NCI-H748 (cell line): Measurements from ENCODE around the gene ZNF791.
"Not testable (repeated sequence)": the region's sequence is repeated elsewhere in the genome, so short reads cannot be mapped to it uniquely, and the experiment has no call there.

Experiments used
- DNase-seq: peaks from one replicate; lab custom pipeline; 2025; ENCODE audit not compliant: unreplicated experiment; lab: John Stamatoyannopoulos, UW

ZNF791 gene

DNA sequence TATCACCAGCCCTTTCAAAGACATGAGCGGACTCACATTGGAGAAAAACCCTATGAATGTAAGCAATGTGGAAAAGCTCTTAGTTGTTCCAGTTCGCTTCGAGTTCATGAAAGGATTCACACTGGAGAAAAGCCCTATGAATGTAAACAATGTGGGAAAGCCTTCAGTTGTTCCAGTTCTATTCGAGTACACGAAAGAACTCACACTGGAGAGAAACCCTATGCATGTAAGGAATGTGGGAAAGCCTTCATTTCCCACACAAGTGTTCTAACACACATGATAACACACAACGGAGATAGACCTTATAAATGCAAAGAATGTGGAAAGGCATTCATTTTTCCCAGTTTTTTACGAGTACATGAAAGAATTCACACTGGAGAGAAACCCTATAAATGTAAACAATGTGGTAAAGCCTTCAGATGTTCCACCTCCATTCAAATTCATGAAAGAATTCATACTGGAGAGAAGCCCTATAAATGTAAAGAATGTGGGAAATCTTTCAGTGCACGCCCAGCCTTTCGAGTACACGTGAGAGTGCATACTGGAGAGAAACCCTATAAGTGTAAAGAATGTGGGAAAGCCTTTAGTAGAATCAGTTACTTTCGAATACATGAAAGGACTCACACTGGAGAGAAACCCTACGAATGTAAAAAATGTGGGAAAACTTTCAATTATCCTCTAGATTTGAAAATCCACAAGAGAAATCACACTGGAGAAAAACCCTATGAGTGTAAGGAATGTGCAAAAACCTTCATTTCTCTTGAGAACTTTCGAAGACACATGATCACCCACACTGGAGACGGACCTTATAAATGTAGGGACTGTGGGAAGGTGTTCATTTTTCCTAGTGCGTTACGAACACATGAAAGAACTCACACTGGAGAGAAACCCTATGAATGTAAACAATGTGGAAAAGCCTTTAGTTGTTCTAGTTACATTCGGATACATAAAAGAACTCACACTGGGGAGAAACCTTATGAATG lies 17.6 kb downstream of the ZNF791 start:
- DNase-seq: no peak

GRCh38 chr19:12629215-12629614 lies 18.5 kb downstream of the ZNF791 start:
- DNase-seq: no peak

- DNase-seq: peak; percentile 22
Observed at GRCh38 chr19:12636631-12637030, 25.9 kb downstream of the ZNF791 start.

DNA sequence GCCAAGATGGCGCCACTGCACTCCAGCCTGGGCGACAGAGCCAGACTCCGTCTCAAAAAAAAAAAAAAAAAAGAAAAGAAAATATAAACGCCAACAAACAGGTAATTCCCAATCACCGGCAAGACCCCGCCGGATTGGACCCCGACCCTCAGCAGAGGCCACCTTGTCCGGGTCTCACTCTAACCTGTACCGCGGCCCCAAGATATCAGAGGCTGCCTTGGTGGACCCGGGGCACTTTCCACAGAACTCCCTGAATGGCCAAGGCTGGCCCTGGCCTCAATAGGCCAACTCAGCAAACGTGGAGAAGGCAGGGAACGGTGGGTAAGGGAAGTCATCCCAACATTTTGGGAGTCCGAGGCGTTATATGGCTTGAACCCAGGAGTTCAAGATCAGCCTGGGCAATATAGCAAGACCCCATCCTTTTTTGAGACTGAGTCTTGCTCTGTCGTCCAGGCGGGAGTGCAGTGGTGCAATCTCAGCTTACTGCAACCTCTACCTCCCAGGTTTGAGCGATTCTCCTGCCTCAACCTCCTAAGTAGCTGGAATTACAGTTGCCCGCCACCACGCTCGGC lies 28.0 kb downstream of the ZNF791 start:
- no peak for DNase-seq

DNA sequence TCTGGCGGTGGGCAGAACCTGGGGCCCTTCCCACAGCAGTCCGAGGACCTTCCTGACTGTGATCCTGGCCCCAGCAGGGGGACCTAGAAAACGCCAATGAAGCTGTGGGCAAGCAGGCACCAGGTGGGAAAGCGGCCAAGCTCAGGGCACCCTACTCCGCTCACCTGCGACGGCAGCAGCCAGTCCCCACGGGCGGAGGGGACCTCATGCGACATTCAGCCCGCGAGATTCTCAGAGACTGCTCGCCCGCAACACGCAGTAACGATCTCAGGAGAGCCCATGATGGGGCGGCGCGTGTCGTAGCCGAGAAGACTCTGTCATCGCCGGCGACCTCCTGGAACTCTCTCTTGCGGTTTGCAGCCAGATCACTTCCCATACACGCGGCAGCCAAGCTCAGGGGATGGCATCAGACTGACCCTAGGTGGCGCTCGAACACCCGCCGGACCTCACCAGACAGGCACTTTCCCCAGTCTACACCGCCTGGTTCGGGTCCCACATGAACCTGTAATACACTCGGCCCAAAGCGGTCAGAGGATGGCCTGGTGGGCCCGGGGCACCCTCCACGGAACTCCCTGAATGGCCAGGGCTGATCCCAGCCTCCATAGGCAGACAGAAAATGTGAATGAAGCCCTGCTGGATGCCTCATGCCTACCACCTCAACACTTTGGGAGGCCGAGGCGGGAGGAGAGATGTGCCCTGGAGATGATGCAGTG lies 29.3 kb downstream of the ZNF791 start:
- peak; percentile 62 for DNase-seq

DNA sequence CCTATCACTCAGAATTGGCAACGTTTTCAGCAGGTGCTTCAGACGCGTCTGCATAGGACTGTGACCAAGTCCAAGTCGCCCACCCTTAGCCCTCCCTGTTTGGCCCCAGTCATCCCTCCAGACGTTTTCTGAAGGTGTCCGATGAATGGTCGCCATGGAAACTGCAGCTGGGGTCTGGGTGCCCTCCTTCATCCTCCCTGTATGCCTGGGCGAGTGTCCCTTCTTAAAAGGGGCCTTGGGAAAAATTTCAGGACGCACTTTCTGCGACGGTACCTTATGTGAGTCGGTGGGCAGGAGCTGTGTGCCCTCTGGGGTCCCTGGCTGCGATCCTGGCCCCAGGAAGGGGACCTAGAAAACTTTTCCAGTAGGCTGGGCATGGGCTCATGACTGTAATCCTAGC lies 30.7 kb downstream of the ZNF791 start:
- DNase-seq: no peak

- no peak for DNase-seq
Observed at GRCh38 chr19:12642506-12642905, 31.8 kb downstream of the ZNF791 start.

DNA sequence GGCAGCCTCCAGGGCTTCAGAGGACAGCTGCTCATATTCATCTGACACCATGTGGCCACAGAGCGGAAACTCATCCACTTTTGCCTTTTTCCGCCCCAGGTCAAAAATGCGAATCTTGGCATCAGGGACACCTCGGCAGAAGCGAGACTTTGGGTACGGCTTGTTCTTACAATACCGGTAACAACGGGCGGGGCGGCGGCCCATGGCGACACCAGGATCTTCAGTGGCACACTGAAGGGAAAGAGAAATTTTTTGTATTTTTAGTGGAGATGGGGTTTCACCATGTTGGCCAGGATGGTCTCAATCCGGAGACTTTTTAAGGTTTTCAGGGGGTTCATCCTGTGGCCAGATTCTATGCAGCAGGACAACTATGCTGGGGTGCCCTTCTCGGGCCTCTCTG lies 33.0 kb downstream of the ZNF791 start:
- not testable (repeated sequence) for DNase-seq

- DNase-seq: no peak
Observed at GRCh38 chr19:12646551-12646950, 35.8 kb downstream of the ZNF791 start.

DNA sequence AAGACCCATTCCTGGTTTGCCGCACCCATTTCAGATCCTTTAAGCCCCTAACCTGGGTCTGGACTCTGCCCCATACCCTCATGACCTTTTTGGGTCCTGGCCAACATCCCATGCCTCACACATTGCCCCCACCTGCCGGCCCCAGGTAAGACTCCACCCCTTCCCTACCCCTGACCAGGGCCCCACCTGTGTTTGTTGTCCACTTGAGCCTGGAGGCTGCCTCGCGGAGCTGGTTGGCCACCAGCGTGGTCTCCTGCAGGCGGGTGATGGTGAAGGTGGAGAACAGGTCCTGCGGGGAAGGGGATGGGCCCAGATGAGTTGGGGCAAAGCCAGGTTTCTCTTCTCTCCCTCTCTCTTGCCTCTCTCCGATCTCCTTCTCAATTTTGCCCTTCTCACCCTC lies 36.3 kb downstream of the ZNF791 start:
- peak; percentile 76 for DNase-seq

DNA sequence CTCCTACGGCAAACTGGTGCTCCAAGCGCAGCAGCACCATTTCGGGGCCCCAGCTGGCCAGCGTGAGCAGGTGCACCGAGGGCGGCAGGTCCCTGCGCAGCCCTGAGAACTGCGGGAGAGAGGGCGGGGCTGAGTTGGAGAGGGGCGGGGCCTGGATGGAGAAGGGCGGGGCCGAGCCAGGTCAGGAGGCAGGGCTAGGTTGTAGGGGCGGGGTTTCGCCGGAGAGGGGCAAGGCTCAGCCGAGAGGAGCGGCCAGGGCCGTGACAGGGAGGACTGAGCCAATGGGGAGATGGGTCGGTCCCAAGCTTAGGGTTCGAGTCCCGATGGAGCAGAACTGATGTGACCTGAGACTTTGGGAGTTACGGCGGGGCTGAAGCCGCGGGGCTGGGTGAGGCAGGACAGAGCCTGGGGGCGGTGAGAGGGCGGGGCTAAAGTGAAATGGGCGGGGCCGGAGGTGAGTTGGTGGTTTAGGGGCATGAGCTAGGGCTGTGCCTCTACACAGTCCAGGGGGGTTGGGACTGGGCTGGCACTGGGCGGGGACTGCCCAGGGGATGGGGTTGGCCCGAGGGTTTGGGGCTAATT lies 36.9 kb downstream of the ZNF791 start:
- peak; percentile 76 for DNase-seq

- no peak for DNase-seq
Observed at GRCh38 chr19:12648088-12648487, 37.4 kb downstream of the ZNF791 start.

GRCh38 chr19:12649941-12650340 lies 39.2 kb downstream of the ZNF791 start:
- no peak for DNase-seq

GRCh38 chr19:12652219-12652618 lies 41.5 kb downstream of the ZNF791 start:
- DNase-seq: no peak

DNA sequence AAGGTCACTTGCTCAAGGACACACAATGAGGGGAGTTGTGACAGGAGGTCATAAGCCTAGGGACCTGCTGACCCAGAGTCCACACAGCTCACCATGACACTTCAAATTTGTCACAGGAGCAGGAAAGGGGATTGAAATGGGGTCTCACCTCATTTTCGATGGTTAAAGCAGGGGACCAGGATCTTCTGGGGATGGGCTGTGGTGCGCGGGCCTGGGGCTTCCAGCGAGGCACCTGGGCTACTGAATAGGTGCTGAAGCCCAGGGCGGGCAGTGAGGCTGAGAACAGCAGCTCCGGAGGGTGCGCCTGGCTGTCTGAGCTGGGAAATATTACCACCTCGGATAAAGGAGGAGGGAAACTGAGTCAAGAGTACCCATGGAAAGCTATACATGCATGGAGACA lies 44.8 kb downstream of the ZNF791 start:
- no peak for DNase-seq

GRCh38 chr19:12656899-12657571 lies 46.3 kb downstream of the ZNF791 start:
- DNase-seq: no peak

DNA sequence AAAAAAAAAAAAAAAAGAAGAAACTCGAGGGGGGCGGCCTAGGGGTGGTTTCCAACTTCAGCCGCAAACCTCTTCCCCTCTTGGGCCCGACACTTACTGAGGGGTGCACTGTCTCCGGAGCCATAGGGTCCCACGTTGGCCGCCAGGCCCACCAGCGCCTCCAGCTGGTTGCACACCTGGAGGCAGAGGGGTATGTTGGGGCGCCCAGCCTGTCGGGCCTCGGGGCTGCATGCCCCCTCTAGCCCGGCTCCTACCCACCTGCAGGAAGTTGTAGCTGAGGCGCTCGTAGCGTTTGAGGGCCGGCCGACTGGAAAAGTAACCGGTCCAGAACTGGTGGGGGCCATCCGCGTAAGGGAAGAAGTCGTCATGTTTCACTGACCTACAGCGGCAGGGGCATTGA lies 47.2 kb downstream of the ZNF791 start:
- DNase-seq: no peak

DNA sequence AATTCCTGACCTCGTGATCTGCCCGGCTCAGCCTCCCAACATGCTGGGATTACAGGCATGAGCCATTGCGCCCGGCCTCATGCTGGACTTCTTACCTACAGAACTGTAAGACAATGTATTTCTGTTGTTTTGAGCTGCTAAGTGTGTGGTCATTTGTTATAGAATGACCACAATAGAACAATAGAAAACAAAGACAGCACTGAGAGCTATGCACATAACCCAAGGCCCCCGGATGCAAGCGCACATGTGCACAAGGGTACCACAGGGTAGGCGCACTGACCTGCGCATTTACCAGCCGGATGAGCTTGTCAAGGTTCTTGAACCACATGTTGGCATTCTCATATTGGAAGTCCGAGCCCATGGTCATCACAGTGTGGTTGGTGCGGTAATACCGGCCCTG lies 50.3 kb downstream of the ZNF791 start:
- no peak for DNase-seq

- DNase-seq: no peak
Observed at GRCh38 chr19:12664406-12665280, 53.9 kb downstream of the ZNF791 start.

- no peak for DNase-seq
Observed at GRCh38 chr19:12665281-12665573, 54.5 kb downstream of the ZNF791 start.
